ENCODE measurements around the gene REV3L. TPM values are rescaled to one million over a fixed set of nuclear protein-coding genes. Genes with fewer than 3 reads are reported as not detected.

Gene REV3L
- total RNA-seq, 2 experiments from 2014 or later: 17.0 TPM

DNA sequence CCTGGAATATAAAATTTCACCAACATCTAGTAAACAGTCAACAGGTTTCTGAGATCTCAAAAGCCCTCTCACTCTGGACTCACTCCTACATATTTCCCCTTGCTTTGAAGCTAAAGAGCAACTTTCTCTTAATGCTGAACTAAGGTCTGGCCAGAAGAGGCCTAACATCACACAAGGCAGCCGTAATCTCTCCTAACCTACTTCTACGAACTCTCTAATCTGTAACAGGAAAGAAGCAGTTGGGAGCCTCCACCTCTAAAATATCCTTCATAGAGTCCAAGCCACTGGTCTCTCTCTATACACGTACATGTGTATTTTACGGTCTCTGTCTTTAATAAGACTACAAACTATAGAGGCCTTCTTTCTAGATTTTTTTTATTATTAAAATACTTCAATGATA is 72.0 kb downstream of the REV3L start:
- Mint-ChIP-seq H3K27me3 (no peaks in the 10 kb centered on the region), H3K36me3 (peaks cover 18% of the 10 kb centered on the region), H3K4me1 (peaks cover 24% of the 10 kb centered on the region), H3K4me3 (no peak overlapping the region), H3K9me3 (no peaks in the 10 kb centered on the region), H3K27ac (no peak overlapping the region)
- DNase-seq: no peak

DNA sequence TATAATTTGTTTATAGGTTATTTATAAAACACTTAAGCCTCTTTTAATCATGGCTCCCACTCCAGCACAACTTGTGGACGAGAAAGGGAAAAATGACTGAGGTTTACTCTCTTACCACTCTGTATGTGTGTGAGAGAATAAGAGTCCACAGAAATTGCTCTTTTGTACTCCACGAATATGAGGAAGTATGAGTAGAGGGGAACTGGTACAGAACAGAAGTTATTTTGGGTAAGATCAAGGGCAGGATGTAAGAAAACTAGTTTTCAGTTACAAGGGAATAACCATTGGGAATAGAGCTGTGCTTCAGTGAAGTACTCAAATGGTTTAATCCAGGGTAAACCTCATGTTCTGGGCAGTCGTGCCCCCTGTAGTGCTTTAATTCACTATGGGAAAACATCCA is 72.6 kb downstream of the REV3L start:
- Mint-ChIP-seq H3K27ac (no peak overlapping the region), H3K36me3 (peaks cover 20% of the 10 kb centered on the region), H3K4me1 (peaks cover 26% of the 10 kb centered on the region), H3K27me3 (no peaks in the 10 kb centered on the region), H3K4me3 (no peak overlapping the region), H3K9me3 (no peaks in the 10 kb centered on the region)
- no peak for DNase-seq

DNA sequence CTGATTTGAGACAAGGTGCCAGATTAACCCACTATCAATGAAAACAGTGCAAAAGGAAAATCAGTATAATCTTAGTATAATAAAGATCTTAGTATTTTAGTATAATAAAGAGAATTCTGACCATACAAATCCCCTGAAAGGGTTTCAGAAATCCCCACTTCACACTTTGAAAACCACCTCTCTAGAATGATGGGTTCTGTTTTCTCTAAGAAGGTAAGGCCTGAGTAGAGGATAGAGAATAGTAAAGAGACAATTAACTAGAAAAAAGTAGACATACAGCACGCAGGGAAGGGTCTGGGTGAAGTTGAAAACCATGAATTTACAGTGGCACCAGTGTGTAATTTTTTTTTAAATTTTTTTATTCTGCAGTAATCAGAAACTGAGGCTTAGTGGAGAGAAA is 73.6 kb downstream of the REV3L start:
- Mint-ChIP-seq H3K4me1 (peaks cover 26% of the 10 kb centered on the region), H3K9me3 (no peaks in the 10 kb centered on the region), H3K27ac (no peak overlapping the region), H3K4me3 (no peak overlapping the region), H3K27me3 (no peaks in the 10 kb centered on the region), H3K36me3 (peaks cover 26% of the 10 kb centered on the region)
- DNase-seq: no peak

DNA sequence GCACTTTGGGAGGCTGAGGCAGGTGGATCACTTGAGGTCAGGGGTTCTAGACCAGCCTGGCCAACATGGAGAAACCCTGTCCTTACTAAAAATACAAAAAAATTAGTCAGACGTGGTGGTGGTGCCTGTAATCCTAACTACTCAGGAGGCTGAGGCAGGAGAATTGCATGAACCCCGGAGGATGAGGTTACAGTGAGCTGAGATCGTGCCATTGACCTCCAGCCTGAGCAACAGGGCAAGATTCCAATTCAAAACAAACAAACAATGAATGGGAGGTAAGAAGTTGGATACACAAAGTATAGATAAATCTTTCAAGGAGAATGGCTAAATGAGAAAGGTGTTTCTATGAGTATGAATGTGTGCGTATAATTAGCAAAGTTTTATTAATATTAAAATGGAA is 75.3 kb downstream of the REV3L start:
- H3K27ac Mint-ChIP-seq: peak overlapping the region; percentile 38
- H3K36me3 Mint-ChIP-seq: peaks cover 41% of the 10 kb centered on the region
- no peak overlapping the region for H3K4me3 Mint-ChIP-seq

DNA sequence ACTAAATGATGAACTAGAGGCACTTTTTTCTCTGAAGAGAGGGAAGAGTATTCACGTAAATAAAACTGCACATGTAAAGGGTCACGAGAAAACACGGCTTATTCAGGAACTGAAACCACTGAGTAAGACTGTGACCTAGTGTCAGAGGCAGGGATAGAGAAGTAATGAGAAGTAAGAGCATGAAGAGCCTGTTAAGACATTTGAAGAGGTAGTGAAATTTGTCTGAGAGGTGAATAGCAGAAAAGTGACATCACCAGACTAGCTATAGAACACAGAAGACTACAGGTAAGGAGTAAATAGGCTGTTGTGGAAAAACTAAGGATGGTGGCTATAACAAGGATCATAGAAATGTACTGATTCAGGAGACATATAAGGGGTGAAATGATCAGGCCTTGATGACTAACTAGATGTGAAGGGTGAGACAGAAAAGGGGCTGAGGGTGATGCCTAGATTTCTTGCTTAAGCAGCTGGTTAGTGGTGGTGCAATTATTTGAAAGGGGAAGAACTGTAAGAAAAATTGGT is 76.8 kb downstream of the REV3L start:
- no peaks in the 10 kb centered on the region for H3K9me3 Mint-ChIP-seq
- no peak overlapping the region for H3K27ac Mint-ChIP-seq
- H3K4me1 Mint-ChIP-seq: peaks cover 21% of the 10 kb centered on the region
- no peaks in the 10 kb centered on the region for H3K27me3 Mint-ChIP-seq
- no peak for DNase-seq
- H3K36me3 Mint-ChIP-seq: peaks cover 47% of the 10 kb centered on the region
- no peak overlapping the region for H3K4me3 Mint-ChIP-seq

More for the DNA sequence above, 75.3 kb downstream of the REV3L start:
- Mint-ChIP-seq H3K4me1 (peaks cover 26% of the 10 kb centered on the region), H3K9me3 (no peaks in the 10 kb centered on the region), H3K27me3 (no peaks in the 10 kb centered on the region)
- no peak for DNase-seq

DNA sequence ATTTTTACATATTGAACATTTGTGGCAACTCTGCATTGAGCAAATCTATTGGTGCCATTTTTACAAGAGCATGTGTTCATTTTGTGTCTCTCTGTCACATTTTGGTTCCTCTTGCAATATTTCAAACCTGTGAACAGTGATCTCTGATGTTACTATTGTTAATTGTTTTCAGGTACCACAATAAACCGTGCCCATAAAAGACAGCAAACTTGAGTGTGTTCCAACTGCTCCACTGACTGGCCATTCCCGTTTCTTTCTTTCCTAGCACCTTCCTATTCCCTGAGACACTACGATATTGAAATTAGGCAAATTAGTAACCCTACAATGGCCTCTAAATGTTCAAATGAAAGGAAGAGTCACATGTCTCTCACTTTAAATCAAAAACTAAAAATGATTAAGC is 79.6 kb downstream of the REV3L start:
- DNase-seq: no peak
- Mint-ChIP-seq H3K36me3 (peaks cover 44% of the 10 kb centered on the region), H3K27ac (no peak overlapping the region), H3K9me3 (no peaks in the 10 kb centered on the region), H3K4me1 (peaks cover 11% of the 10 kb centered on the region), H3K4me3 (no peak overlapping the region), H3K27me3 (no peaks in the 10 kb centered on the region)

DNA sequence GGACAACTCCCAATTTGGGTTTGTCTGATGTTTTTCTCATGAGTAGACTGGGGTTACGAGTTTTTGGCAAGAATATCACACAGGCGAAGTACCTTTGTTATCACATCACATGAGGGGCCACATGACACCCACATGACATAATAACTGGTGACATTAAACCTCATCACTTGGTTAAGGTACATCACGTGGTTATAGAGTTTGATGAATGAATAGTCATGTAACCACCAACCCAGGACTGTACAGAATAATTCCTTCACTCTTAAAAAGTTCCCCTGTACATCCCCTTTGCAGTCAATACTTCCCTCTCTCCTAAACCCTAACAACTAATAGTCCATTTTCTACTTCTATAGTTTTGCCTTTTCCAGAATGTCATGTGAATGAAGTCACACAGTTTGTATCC is 83.4 kb downstream of the REV3L start:
- no peak overlapping the region for H3K4me3 Mint-ChIP-seq

DNA sequence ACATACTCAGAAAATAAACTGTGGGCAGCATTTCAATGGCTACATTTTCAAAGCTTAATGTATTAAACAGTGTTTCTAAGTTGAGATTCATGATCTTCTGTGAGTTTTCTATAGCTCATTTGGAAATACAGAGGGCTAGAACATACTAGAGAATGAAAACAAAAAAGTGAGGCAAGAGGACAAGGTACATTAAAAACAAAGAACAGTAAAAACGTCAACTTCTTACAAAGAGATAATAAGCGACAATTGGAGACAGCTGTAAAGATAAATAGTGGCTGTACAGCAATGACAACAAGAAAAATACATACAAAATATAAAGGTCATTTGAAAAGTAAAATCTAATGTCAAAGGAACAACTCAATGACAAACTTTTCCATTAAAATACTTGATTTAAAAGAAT is 94.3 kb downstream of the REV3L start:
- no peaks in the 10 kb centered on the region for H3K27me3 Mint-ChIP-seq
- H3K4me1 Mint-ChIP-seq: no peaks in the 10 kb centered on the region
- no peak overlapping the region for H3K4me3 Mint-ChIP-seq
- H3K27ac Mint-ChIP-seq: no peak overlapping the region
- H3K9me3 Mint-ChIP-seq: no peaks in the 10 kb centered on the region
- no peak for DNase-seq
- H3K36me3 Mint-ChIP-seq: peaks cover 23% of the 10 kb centered on the region

More for the DNA sequence above, 83.4 kb downstream of the REV3L start:
- peaks cover 3% of the 10 kb centered on the region for H3K4me1 Mint-ChIP-seq
- no peak overlapping the region for H3K27ac Mint-ChIP-seq
- H3K36me3 Mint-ChIP-seq: peaks cover 36% of the 10 kb centered on the region
- no peaks in the 10 kb centered on the region for H3K27me3 Mint-ChIP-seq
- DNase-seq: no peak
- H3K9me3 Mint-ChIP-seq: no peaks in the 10 kb centered on the region

DNA sequence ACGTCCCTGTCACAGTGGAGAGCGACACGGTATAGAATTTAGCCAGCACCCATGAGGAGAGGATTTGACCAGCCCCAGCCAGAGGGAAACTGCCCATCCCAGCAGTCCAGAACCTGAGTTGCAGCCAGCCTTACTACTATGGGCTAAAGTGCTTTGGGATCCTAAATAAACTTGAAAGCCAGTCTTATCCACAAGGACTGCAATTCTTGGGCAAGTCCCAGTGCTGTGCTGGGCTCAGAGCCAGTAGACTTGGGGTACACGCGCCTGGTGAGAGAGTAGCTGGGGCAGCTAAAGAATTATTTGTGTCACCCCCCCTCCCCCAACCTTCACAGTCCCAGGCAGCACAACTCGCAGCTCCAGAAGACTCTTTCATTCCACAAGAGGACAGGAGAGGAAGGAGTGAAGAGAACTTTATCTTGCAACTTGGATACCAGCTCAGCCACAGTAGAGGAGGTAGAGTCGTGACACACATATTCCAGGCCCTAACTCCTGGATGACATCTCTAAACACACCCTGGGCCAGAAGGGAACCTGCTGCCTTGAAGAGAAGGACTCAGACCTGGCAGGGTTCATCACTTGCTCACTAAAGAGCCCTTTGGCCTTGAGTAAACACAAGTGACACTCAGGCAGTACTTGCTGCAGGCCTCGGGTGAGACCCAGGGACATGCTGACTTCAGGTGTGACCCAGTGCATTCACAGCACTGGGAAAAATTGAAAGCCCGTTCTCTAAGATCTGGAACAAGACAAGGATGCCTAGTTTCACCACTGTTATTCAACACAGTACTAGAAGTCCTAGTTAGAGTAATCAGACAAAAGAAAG is 100.3 kb downstream of the REV3L start:
- H3K4me1 Mint-ChIP-seq: no peaks in the 10 kb centered on the region
- DNase-seq: no peak
- no peaks in the 10 kb centered on the region for H3K9me3 Mint-ChIP-seq
- no peak overlapping the region for H3K27ac Mint-ChIP-seq
- no peaks in the 10 kb centered on the region for H3K27me3 Mint-ChIP-seq
- H3K4me3 Mint-ChIP-seq: no peak overlapping the region
- H3K36me3 Mint-ChIP-seq: peaks cover 28% of the 10 kb centered on the region

DNA sequence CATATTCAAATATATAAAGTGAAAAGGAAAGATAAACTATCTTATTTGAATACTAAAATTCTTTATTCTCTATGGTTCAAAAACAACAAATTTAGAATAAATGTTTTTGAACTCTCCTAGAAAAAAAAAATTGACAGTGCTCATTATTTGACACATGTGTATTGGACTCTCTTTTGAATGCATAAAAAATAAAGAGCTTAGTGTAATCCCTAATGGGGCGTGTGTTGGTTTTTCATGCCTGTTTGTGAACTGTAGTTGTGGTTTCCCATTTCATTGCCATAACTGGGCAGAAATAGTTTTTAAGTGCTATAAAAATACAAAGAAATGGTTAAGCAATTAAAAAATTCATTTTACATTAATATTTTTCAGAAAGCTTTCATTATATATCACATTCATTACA is 101.3 kb downstream of the REV3L start:
- Mint-ChIP-seq H3K36me3 (peaks cover 28% of the 10 kb centered on the region), H3K9me3 (no peaks in the 10 kb centered on the region), H3K27me3 (no peaks in the 10 kb centered on the region), H3K27ac (no peak overlapping the region), H3K4me1 (no peaks in the 10 kb centered on the region), H3K4me3 (no peak overlapping the region)
- no peak for DNase-seq

DNA sequence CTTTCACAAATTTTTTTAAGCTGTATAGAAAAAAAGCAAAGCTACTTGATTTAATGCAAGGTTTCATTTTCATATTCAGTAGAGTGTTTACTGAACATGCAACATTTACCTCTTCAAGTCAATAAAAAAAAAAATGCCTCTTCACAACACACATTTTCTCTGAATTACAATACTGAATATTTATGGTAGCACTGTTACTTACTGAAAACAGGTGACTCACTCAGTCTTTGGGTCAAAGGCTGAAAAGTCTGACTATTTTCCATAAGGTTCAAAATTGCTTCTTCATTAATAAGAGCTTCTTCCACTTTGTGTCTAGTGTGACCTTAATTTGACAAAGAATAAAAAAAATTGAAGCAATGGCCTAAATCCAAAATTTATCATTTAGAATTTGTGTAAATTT is 101.9 kb downstream of the REV3L start:
- no peaks in the 10 kb centered on the region for H3K4me1 Mint-ChIP-seq
- no peak for DNase-seq
- no peaks in the 10 kb centered on the region for H3K27me3 Mint-ChIP-seq
- no peak overlapping the region for H3K4me3 Mint-ChIP-seq
- H3K9me3 Mint-ChIP-seq: no peaks in the 10 kb centered on the region
- no peak overlapping the region for H3K27ac Mint-ChIP-seq
- peaks cover 31% of the 10 kb centered on the region for H3K36me3 Mint-ChIP-seq

DNA sequence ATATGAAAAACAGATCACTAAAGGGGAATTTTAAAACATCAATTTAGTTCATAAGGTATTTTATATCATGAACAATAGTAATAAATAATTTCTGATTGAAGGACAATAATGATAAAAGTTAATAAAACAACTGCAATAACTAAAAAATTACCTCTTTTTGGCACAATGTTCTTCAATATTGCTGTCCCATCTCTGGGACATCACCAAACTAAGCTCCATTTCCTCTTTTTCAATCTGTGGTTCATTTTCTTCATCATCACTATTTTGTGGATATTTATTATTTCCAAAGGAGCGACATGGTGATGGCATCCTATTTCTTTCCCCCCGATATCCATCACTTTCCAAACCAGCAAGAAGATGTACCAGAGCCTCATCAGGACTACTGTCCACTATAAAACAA is 103.2 kb downstream of the REV3L start:
- Mint-ChIP-seq H3K36me3 (peaks cover 34% of the 10 kb centered on the region), H3K27me3 (no peaks in the 10 kb centered on the region), H3K27ac (no peak overlapping the region), H3K4me1 (no peaks in the 10 kb centered on the region), H3K9me3 (no peaks in the 10 kb centered on the region), H3K4me3 (no peak overlapping the region)
- no peak for DNase-seq

DNA sequence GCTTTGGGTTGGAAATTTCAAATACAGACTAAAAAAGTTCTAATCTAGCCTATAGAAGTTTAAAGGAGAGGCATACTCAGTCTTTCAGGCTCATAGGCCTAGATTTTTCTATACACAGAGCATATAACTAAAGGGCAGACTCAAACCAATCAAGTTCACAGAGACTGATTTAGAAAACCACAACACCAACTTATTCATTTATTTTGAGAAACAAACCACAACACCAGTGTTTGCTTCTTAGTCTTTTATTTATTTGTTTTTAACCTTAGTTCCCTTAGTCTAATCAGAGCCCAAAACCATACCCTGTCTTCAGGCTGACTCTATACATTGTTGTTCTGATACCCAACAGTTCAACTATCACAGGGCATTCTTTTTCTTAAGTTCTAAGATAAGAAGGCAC is 103.7 kb downstream of the REV3L start:
- H3K36me3 Mint-ChIP-seq: peaks cover 32% of the 10 kb centered on the region
- H3K4me1 Mint-ChIP-seq: no peaks in the 10 kb centered on the region
- DNase-seq: no peak
- no peak overlapping the region for H3K27ac Mint-ChIP-seq
- no peaks in the 10 kb centered on the region for H3K9me3 Mint-ChIP-seq
- no peaks in the 10 kb centered on the region for H3K27me3 Mint-ChIP-seq
- H3K4me3 Mint-ChIP-seq: no peak overlapping the region

DNA sequence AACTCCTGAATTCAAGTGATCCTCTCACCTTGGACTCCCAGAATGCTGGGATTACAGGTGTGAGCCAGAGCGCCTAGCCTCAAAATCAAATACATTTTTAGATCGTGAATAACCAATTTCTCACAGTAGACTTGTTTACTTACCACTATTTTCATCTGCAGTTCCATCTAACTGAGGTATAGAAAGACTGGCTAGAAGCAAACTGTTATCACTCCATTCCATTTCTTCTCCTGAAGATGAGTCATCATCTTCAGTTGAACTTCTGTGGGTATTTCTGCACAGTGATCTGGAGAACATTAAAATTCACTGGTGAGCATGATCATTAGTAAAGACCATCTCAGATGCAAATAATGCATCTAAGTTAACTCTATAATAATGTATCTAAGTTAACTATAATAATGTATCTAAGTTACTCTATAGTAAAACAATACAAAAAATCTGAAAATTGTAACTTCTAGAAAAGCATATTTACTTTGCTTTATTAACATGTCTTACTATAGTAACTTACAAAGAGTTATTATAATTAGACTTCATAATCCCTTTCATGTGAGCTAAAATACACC is 105.4 kb downstream of the REV3L start:
- H3K36me3 Mint-ChIP-seq: peaks cover 23% of the 10 kb centered on the region
- H3K4me3 Mint-ChIP-seq: no peak overlapping the region
- no peak overlapping the region for H3K27ac Mint-ChIP-seq
- H3K4me1 Mint-ChIP-seq: no peaks in the 10 kb centered on the region
- no peaks in the 10 kb centered on the region for H3K27me3 Mint-ChIP-seq
- no peak for DNase-seq
- no peaks in the 10 kb centered on the region for H3K9me3 Mint-ChIP-seq

DNA sequence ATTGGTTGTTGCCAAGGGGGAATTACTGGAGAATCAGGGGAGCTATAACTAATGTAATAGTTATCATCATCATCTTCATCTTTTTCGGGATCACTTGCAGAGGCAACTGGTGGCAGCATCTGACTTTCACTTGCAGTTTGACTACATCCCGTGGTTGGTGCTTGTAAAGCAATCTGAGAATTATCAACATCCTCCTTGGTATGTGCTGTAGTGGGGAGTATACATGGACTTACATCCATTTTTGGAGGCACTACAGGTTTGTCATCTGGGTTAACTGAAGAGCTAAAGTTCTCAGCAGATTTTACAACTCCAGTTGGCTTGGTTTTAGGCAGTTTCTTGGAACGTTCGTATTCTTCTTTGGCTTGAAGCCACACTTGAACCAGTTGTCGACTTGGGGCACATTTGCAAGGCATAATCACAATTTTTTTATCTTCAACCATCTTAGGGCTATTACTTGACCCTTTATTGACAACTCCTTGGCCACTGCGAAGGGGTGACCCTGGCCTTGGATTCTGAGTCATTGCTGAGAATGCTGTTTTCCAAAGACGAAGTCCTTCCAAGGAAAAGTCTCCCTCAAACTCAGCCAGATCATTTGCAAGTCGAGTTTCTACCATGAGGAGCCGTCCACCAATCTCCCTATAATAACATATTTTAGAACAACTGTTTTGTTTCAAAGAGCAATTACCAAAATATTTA is 115.5 kb downstream of the REV3L start:
- peak; percentile 6 for DNase-seq
- H3K27ac Mint-ChIP-seq: no peak overlapping the region
- H3K4me3 Mint-ChIP-seq: no peak overlapping the region
- peaks cover 7% of the 10 kb centered on the region for H3K4me1 Mint-ChIP-seq
- peaks cover 12% of the 10 kb centered on the region for H3K36me3 Mint-ChIP-seq
- no peaks in the 10 kb centered on the region for H3K27me3 Mint-ChIP-seq
- H3K9me3 Mint-ChIP-seq: no peaks in the 10 kb centered on the region

Data from activated naive CD8-positive, alpha-beta T cell treated with anti-CD3 and anti-CD28 coated beads for 36 hours (primary cell).